Parathyroid adenoma (tissue), 2 donors: ENCODE data around the gene NSG1.
"Not testable (repeated sequence)": the region's sequence is repeated elsewhere in the genome, so short reads cannot be mapped to it uniquely, and the experiment has no call there.

Experiments
- H2AFZ ChIP-seq: fragments of 300-600 bp; sonication (generic); one replicate; pipeline ENCODE4 v1.7.0; 2017; ENCODE audit warnings: antibody characterized with exemption, mild to moderate bottlenecking
- H3K27ac ChIP-seq: fragments of 300-600 bp; sonication (generic); one replicate; pipeline ENCODE4 v1.7.0; 2017
- H3K27me3 ChIP-seq: fragments of 300-600 bp; sonication (generic); one replicate; pipeline ENCODE4 v1.7.0; 2017; ENCODE audit warnings: low read length; ENCODE audit not compliant: control insufficient read depth, insufficient read depth
- H3K36me3 ChIP-seq: fragments of 300-600 bp; sonication (generic); one replicate; pipeline ENCODE4 v1.7.0; 2017; ENCODE audit warnings: low read length; ENCODE audit not compliant: control insufficient read depth, insufficient read depth
- H3K4me1 ChIP-seq: fragments of 300-600 bp; sonication (generic); one replicate; pipeline ENCODE4 v1.7.0; 2017; ENCODE audit warnings: control low read depth
- H3K4me2 ChIP-seq: fragments of 300-600 bp; sonication (generic); one replicate; pipeline ENCODE4 v1.7.0; 2017; ENCODE audit warnings: low read length
- H3K4me3 ChIP-seq: fragments of 300-600 bp; sonication (generic); one replicate; pipeline ENCODE4 v1.7.0; 2017; ENCODE audit warnings: low read depth, low read length
- H3K79me2 ChIP-seq: fragments of 300-600 bp; sonication (generic); one replicate; pipeline ENCODE4 v1.7.0; 2017; ENCODE audit warnings: control low read depth
- H3K9ac ChIP-seq: fragments of 300-600 bp; sonication (generic); one replicate; pipeline ENCODE4 v1.7.0; 2017; ENCODE audit warnings: mild to moderate bottlenecking
- H3K9me3 ChIP-seq: fragments of 300-600 bp; sonication (generic); one replicate; pipeline ENCODE4 v1.7.0; 2017; ENCODE audit warnings: low read length; ENCODE audit not compliant: control insufficient read depth
- CTCF ChIP-seq: fragments of 300-600 bp; sonication (generic); IDR thresholded peaks from one replicate; pipeline ENCODE4 v1.7.0; 2017; ENCODE audit warnings: antibody characterized with exemption, mild to moderate bottlenecking
- donor health status: primary hyperparathyroidism.

Gene NSG1

GRCh38 chr4:4419896-4420295 is 33.0 kb downstream of the NSG1 start:
- no peak overlapping the region for H3K9ac ChIP-seq
- no peaks in the 10 kb centered on the region for H3K79me2 ChIP-seq
- H3K9me3 ChIP-seq: no peaks in the 10 kb centered on the region
- H3K27me3 ChIP-seq: no peaks in the 10 kb centered on the region
- H3K36me3 ChIP-seq: no peaks in the 10 kb centered on the region
- no peak overlapping the region for H2AFZ ChIP-seq
- TF ChIP-seq CTCF: no peak
- H3K4me1 ChIP-seq: no peaks in the 10 kb centered on the region
- no peak overlapping the region for H3K27ac ChIP-seq
- H3K4me2 ChIP-seq: no peak overlapping the region
- no peak overlapping the region for H3K4me3 ChIP-seq

- no peaks in the 10 kb centered on the region for H3K27me3 ChIP-seq
- no peaks in the 10 kb centered on the region for H3K4me1 ChIP-seq
- no peak overlapping the region for H3K4me3 ChIP-seq
- no peak overlapping the region for H2AFZ ChIP-seq
- no peak overlapping the region for H3K27ac ChIP-seq
- no peaks in the 10 kb centered on the region for H3K79me2 ChIP-seq
- no peak for TF ChIP-seq CTCF
- no peaks in the 10 kb centered on the region for H3K9me3 ChIP-seq
- no peaks in the 10 kb centered on the region for H3K36me3 ChIP-seq
- H3K9ac ChIP-seq: no peak overlapping the region
- H3K4me2 ChIP-seq: no peak overlapping the region
Measured at GRCh38 chr4:4420421-4420820, 33.5 kb downstream of the NSG1 start.

- H3K4me2 ChIP-seq: no peak overlapping the region
- H2AFZ ChIP-seq: no peak overlapping the region
- no peaks in the 10 kb centered on the region for H3K79me2 ChIP-seq
- H3K4me1 ChIP-seq: no peaks in the 10 kb centered on the region
- no peak overlapping the region for H3K4me3 ChIP-seq
- H3K9ac ChIP-seq: no peak overlapping the region
- H3K36me3 ChIP-seq: no peaks in the 10 kb centered on the region
- no peak overlapping the region for H3K27ac ChIP-seq
- TF ChIP-seq CTCF: no peak
- no peaks in the 10 kb centered on the region for H3K9me3 ChIP-seq
- H3K27me3 ChIP-seq: no peaks in the 10 kb centered on the region
Measured at GRCh38 chr4:4421356-4421755, 34.5 kb downstream of the NSG1 start.

- not testable (repeated sequence) for H3K36me3 ChIP-seq, H3K27me3 ChIP-seq, H3K4me3 ChIP-seq, H3K27ac ChIP-seq, H3K4me1 ChIP-seq, H3K9me3 ChIP-seq, H3K9ac ChIP-seq, H2AFZ ChIP-seq, H3K4me2 ChIP-seq, H3K79me2 ChIP-seq
Measured at GRCh38 chr4:4422117-4422516, 35.2 kb downstream of the NSG1 start.

GRCh38 chr4:4422856-4423499 is 36.1 kb downstream of the NSG1 start:
- Histone ChIP-seq H3K4me3 (no peak overlapping the region), H3K27me3 (no peaks in the 10 kb centered on the region), H2AFZ (no peak overlapping the region), H3K27ac (no peak overlapping the region), H3K4me1 (no peaks in the 10 kb centered on the region), H3K4me2 (no peak overlapping the region), H3K36me3 (no peaks in the 10 kb centered on the region), H3K9me3 (no peaks in the 10 kb centered on the region), H3K79me2 (no peaks in the 10 kb centered on the region), H3K9ac (no peak overlapping the region)
- no peak for TF ChIP-seq CTCF
